Osteoblast (primary cell): ENCODE results near the gene CCDC192. TPM values are rescaled to one million over a fixed set of nuclear protein-coding genes. Genes with fewer than 3 reads are reported as not detected.

ENCODE experiments used
- DNase-seq: peaks from one replicate; pipeline ENCODE4 v3.0.0; 2011; ENCODE audit warnings: low spot score, mixed read lengths; ENCODE audit not compliant: insufficient read length; ENCODE audit errors: missing footprints
- H2AFZ ChIP-seq: 2 replicates; pipeline ENCODE4 v1.6.0; 2011; ENCODE audit warnings: mild to moderate bottlenecking, low read length
- H3K27ac ChIP-seq: 2 replicates; pipeline ENCODE4 v1.5.1; 2011; ENCODE audit warnings: mild to moderate bottlenecking, low read depth, low read length, moderate library complexity
- H3K27me3 ChIP-seq: 2 replicates; pipeline ENCODE4 v1.6.0; 2012; ENCODE audit warnings: mild to moderate bottlenecking, control low read depth, inconsistent platforms, low read length, moderate library complexity; ENCODE audit not compliant: insufficient read depth
- H3K36me3 ChIP-seq: 2 replicates; pipeline ENCODE4 v1.5.1; 2011; ENCODE audit warnings: mild to moderate bottlenecking, low read length, control low read depth, moderate library complexity; ENCODE audit not compliant: insufficient read depth
- H3K4me1 ChIP-seq: 2 replicates; pipeline ENCODE4 v1.5.1; 2011; ENCODE audit warnings: mild to moderate bottlenecking, low read length, control low read depth, moderate library complexity; ENCODE audit not compliant: insufficient read depth
- H3K4me2 ChIP-seq: 2 replicates; pipeline ENCODE4 v1.6.0; 2011; ENCODE audit warnings: mild to moderate bottlenecking, low read length; ENCODE audit not compliant: insufficient read depth
- H3K4me3 ChIP-seq: fragments of 200-600 bp; sonication (generic); 3 replicates; pipeline ENCODE4 v1.5.1; 2012; ENCODE audit warnings: mild to moderate bottlenecking, low read length, inconsistent platforms; ENCODE audit not compliant: insufficient read depth
- H3K79me2 ChIP-seq: 2 replicates; pipeline ENCODE4 v1.6.0; 2012; ENCODE audit warnings: mild to moderate bottlenecking, low read length, control low read depth, inconsistent platforms; ENCODE audit not compliant: insufficient read depth
- H3K9me3 ChIP-seq: 2 replicates; pipeline ENCODE4 v1.5.1; 2011; ENCODE audit warnings: low read depth, low read length, control low read depth
- H4K20me1 ChIP-seq: 2 replicates; pipeline ENCODE4 v1.6.0; 2012; ENCODE audit warnings: mild to moderate bottlenecking, low read length, control low read depth; ENCODE audit not compliant: insufficient read depth
- CTCF ChIP-seq: IDR thresholded peaks from 2 replicates; pipeline ENCODE4 v1.5.1; 2011; ENCODE audit warnings: mild to moderate bottlenecking, low read depth, low read length, moderate library complexity; ENCODE audit errors: extremely low read depth
- total RNA-seq: library from RNA; depleted of rRNA; stranded (reverse); fragments of >200 nt; gene quantifications from 2 replicates; pipeline ENCODE4 v1.2.3, GENCODE V29; 2012

The CCDC192 gene
- total RNA-seq, 1 donor, result not detected

DNA sequence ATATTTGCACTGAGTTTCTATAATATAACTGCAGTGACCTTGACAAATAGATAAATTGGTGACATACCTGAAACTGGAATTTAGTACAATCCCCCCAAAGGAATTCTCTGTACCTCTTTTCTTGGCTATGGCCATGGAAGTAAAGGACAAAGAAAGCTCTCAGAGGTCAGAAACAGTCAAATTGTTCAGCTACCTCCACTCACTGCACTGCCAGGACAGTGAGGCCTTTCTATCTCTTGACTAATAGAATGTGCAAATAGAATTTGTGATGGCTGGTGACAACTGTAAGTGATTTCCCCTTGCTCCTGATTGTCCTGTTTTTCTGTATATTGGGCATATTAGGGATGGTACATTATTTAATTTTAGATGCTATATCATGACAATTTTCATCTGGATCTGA, 67.1 kb downstream of the CCDC192 start:
- no peaks in the 10 kb centered on the region for H3K9me3 ChIP-seq
- no peaks in the 10 kb centered on the region for H4K20me1 ChIP-seq
- H3K27me3 ChIP-seq, result peaks cover 3% of the 10 kb centered on the region
- H3K4me3 ChIP-seq, result no peak overlapping the region
- no peak for TF ChIP-seq CTCF
- H3K4me1 ChIP-seq, result peaks cover 7% of the 10 kb centered on the region
- H3K79me2 ChIP-seq, result no peaks in the 10 kb centered on the region
- no peak overlapping the region for H2AFZ ChIP-seq
- no peak overlapping the region for H3K27ac ChIP-seq
- no peak overlapping the region for H3K4me2 ChIP-seq
- no peak for DNase-seq
- no peaks in the 10 kb centered on the region for H3K36me3 ChIP-seq

GRCh38 chr5:127772531-127772930, 69.3 kb downstream of the CCDC192 start:
- Histone ChIP-seq H3K4me3 (no peak overlapping the region), H2AFZ (no peak overlapping the region), H3K36me3 (no peaks in the 10 kb centered on the region), H3K27me3 (peaks cover 3% of the 10 kb centered on the region), H3K4me1 (no peaks in the 10 kb centered on the region), H4K20me1 (no peaks in the 10 kb centered on the region), H3K27ac (no peak overlapping the region), H3K9me3 (no peaks in the 10 kb centered on the region), H3K4me2 (no peak overlapping the region), H3K79me2 (no peaks in the 10 kb centered on the region)
- no peak for DNase-seq
- no peak for TF ChIP-seq CTCF

- Histone ChIP-seq H3K4me1 (no peaks in the 10 kb centered on the region), H3K4me3 (no peak overlapping the region), H3K4me2 (no peak overlapping the region), H3K79me2 (no peaks in the 10 kb centered on the region), H3K36me3 (no peaks in the 10 kb centered on the region), H2AFZ (no peak overlapping the region), H3K27me3 (peaks cover 3% of the 10 kb centered on the region), H3K9me3 (no peaks in the 10 kb centered on the region), H3K27ac (no peak overlapping the region), H4K20me1 (no peaks in the 10 kb centered on the region)
- no peak for TF ChIP-seq CTCF
- no peak for DNase-seq
These were observed 71.0 kb downstream of the CCDC192 start for GRCh38 chr5:127774221-127774620.

DNA sequence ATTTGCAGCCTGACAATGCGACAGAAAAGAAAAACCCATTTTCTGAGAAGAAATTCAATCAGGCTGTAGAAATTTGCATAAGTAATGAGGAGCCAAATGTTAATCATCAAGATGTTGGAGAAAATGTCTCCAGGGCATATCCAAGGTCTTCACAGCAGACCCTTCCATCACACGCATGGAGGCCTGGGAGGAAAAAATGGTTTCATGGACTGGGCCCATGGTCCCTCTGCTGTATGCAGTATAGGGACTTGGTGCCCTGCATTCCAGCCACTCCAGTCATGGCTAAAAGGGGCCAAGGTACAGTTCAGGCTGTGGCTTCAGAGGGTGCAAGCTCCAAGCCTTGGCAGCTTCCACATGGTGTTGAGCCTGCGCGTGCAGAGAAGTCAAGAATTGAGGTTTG, 73.3 kb downstream of the CCDC192 start:
- no peak for TF ChIP-seq CTCF

More for the DNA sequence above, 73.3 kb downstream of the CCDC192 start:
- H4K20me1 ChIP-seq, result no peaks in the 10 kb centered on the region
- no peaks in the 10 kb centered on the region for H3K79me2 ChIP-seq
- H3K36me3 ChIP-seq, result no peaks in the 10 kb centered on the region
- H3K27ac ChIP-seq, result no peak overlapping the region
- DNase-seq, result no peak
- no peaks in the 10 kb centered on the region for H3K9me3 ChIP-seq
- H2AFZ ChIP-seq, result no peak overlapping the region
- no peak overlapping the region for H3K4me2 ChIP-seq
- no peak overlapping the region for H3K4me3 ChIP-seq
- peaks cover under 1% of the 10 kb centered on the region for H3K27me3 ChIP-seq
- no peaks in the 10 kb centered on the region for H3K4me1 ChIP-seq
